ENCODE measurements around the gene COQ4.

COQ4 gene

DNA sequence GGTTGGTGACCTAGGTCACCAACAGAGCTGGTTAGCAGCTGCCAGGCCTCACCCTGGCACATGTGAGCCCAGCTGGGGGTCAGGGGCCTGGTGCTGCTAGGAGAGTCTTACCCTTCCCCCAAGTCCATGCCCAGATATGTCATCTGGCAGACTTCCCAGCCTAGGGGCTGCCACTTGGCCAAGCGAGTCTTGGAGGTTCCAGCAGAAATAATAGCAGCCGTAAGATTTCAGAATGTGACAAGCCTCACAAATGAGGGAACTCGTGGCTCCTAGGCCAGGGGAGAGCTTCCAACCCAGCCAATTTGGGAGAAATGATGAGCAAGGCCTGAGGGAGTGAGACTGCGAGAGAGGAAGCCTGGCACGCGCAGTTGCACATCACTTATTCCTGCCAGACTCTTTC, 59.6 kb downstream of the COQ4 start:
- no peak for DNase-seq

DNA sequence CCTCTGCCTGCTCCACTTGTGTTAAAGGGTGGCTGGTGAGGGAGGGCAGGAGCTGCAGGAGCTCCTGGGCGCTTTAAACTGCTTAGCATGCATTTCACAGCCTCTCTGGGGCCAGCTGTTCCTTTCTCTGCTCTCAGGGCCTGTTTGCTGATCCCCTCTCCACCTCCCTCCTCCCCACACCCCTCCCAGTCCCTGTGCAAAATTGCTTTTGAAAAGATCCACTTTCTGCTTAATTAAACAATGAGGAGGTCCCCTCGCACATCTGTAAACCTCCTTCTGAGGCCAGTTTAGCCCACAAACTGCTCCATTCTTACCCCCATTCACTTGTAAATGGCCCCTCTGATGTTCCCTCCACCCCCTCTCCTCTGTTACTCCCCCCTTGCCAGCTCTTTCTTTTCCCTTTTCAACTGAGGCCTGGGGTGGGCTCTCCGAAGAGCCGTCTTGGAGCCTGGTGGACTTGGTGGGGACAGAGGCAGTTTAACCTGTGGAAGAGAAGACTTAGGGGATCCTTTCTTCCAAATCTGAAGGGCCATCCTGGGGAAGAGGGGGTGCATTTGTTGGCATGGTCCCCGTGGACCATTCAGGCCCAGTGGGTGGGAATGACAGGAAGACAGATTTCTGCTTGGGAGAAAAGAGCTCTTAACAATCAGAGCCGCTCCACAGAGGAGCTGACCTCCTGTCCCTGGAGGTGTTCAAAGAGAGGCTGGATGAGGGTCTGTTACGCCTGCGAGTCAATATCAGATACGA, 60.5 kb downstream of the COQ4 start:
- DNase-seq: no peak
